Activated T-cell treated with anti-CD3 and anti-CD28 coated beads, Interleukin-2, amount 50 U/mL, for 48 hours (primary cell): ENCODE measurements around the gene GARRE1.
A peak's percentile ranks its signal among the peaks of the same experiment; 100 is the strongest.
"Not testable (repeated sequence)": the region's sequence is repeated elsewhere in the genome, so short reads cannot be mapped to it uniquely, and the experiment has no call there.

ENCODE experiments used
- DNase-seq, 2 experiments: peaks; one replicate each; pipeline ENCODE4 v3.0.0-alpha.2; 2020

The GARRE1 gene

GRCh38 chr19:34259367-34260095 lies 5.2 kb downstream of the GARRE1 start:
- no peak for DNase-seq

DNA sequence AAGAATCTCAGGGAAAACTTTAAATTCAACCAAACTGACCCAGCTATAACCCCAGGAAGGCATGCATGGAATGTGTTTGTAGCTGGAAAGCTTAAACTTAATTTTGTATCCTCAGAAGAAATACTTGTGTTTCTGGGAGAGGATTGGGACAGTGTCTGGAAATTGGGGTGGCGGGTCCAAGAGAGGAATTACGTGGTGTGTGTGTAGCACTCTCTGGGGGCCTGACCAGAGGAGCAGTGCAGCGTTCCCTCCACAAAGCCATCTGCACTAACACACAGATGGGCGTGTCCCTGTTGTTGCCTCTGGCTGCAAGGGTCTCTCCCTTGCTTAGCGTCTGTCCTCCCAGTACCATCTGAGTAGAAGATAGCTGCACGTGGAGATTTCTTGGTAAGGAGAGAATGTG lies 6.4 kb downstream of the GARRE1 start:
- no peak for DNase-seq

GRCh38 chr19:34261334-34262109 lies 7.2 kb downstream of the GARRE1 start:
- DNase-seq = no peak

DNA sequence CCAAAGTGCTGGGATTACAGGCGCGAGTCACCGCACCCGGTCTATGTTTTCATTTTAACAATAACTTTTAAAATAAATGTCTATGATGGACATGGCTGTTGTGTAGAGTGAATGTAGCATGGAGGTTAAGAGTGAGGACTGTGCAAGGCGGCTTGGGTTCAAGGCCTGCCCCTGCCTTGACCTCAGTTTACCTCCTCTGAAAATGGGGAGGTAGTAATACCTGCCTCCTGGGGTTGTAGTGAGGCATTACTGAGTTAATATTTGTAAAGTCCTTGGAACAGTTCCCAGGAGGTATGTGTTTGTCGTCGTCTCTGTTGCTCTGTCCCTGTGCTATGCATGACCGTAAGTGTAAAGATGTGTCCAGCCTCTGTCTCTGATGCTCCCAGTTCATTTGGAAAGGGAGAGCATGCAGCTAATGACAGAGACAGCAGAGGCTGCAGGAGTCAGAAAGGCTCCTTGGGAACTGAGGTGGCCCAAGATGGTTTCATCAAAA lies 9.4 kb downstream of the GARRE1 start:
- no peak for DNase-seq

DNA sequence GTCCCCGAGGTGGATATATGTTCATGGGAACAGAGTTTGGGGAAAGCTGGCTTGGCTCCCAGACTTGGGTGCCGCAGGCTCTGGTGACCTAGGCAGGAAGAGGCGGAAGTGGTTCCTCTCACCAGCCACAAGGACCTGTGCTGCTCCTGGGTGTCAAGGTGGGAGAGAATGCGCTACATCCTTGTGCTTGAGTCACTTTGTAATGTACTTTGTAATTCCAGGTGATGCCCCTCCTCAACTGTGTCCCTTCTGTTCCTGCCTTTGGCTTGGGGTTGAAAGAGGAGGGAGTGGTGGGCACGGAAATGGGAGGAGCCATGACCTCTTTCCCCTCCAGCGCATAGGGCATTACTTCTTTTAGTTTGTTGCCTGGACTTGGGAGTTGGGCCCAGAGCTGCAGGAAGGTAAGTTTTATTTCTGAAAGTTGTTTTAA lies 10.9 kb downstream of the GARRE1 start:
- no peak for DNase-seq

- no peak for DNase-seq
These were observed 14.7 kb downstream of the GARRE1 start for GRCh38 chr19:34269081-34269480.

- no peak for DNase-seq
These were observed 15.1 kb downstream of the GARRE1 start for GRCh38 chr19:34269489-34269888.

DNA sequence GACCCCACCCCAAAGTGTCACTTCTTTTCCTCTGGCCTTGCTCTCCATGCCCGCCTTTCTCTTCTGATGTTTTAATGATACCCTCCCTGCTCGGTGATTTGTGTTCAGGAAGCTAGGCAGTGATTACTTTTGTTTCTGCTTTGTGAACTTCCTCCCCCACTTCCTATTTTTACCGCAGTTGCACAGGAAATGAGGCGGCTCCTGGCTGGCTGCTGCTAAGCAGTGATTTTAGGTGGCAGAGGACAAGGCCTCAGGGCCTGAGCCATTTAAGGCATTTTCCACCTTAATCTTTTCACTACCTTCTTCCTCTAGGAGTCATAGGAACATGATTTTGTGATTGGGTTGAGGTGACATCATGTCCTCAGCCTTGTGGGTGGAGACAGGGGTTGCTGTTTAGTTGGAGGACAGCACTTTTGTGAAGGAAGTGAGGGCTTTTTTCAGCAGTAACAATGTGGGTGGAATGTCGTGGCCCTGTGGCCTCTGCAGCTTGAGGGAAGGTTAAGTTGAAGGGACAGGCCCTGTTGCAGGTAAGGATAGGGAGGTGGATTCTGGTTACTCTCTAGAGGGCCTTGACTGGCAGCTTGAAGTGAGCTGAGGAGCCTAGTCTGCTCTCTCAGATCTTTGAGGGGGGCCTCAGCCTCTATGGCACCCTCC lies 15.7 kb downstream of the GARRE1 start:
- DNase-seq = peak; percentile 60 to 72

- DNase-seq = no peak
These were observed 18.8 kb downstream of the GARRE1 start for GRCh38 chr19:34273121-34273520.

DNA sequence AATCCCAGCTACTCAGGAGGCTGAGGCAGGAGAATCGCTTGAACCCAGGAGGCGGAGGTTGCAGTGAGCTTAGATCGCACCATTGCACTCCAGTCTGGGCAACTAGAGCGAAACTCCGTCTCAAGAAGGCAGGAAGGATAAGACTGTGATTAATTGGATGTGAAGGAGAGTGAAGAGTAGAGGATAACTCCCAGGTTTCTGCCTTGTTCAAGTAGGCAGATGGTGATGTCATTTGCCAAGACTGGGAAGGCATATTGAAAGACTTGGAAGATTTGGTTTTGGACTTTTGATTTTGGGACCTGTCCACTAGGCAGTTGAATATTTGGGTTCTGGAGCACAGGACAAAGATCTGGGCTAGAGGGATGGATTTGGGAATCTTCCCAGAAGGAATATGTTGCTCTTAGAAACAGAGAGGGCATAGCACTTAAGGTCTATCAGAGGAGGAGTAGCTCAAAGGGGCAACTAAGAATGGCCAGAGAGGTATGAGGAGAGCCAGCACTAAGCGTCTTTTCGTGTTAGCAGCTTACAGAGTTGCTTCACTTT lies 20.0 kb downstream of the GARRE1 start:
- DNase-seq = no peak

- no peak for DNase-seq
These were observed 20.7 kb downstream of the GARRE1 start for GRCh38 chr19:34274827-34275625.

- no peak for DNase-seq
These were observed 21.4 kb downstream of the GARRE1 start for GRCh38 chr19:34275705-34276104.

DNA sequence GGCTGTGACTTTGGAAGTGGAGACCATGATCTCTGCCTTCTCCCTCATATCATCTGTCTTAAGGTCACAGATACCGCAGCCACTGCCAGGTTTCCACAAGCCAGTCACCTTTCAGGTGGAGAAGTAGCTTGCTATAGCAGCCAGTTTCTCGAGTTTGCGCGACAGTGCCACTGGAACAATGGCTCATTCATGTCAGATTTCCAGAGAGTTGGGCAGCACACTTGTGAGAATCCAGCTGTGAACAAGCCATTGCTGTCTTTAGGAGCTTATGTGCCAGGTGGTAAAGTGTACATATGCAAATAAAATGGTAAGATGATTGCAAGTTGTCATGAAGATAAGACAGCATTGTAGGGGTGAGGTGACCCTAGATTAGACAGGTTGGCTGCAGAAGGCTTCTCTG lies 22.3 kb downstream of the GARRE1 start:
- no peak for DNase-seq

DNA sequence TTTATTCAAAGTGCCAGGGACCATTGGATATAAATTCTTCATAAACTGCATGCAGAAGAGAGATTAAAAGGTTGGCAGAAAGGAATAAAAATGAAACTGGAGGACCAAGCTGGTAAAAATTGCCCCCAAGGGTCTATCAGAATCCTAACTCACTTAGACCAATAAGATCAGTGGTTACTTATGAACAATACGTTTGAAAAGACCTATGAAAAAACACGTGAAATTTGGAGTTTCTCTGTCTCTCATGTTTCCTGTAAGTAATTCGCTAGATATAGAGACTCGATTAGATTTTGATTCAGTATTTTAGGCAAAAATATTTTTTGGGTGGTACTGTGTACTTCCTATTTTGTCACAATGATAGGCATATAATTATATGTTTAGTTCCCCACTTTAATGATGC lies 22.9 kb downstream of the GARRE1 start:
- DNase-seq = no peak

DNA sequence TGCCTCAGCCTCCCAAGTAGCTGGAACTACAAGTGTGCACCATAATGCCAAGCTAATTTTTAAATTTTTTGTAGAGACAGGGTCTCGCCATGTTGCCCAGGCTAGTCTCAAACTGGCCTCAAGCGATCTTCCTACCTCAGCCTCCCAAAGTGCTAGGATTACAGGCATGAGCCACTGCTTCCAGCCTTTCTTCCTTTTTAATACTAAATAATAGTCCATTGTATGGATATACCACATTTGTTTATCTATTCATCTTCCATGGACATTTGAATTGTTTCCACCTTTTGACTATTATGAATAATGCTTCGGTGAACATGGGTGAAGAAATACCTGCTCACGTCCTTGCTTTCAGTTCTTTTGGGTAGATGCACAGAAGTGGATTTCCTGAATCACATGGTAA lies 24.4 kb downstream of the GARRE1 start:
- no peak for DNase-seq

DNA sequence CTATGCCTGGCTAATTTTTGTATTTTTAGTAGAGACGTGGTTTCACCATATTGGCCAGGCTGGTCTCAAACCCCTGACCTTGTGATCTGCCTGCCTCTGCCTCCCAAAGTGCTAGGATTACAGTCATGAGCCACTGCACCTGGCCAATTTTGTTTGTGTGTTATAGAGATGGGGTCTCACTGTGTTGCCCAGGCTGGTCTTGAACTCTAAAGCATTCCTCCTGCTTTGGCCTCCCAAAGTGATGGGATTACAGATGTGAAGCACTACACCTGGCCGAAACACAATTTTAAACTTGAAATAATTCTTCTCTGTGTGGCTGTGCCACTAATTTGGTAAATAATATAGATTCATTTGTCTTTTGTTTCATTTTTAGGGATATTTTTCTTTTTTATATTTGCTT lies 27.1 kb downstream of the GARRE1 start:
- not testable (repeated sequence) for DNase-seq

GRCh38 chr19:34282611-34283519 lies 28.5 kb downstream of the GARRE1 start:
- DNase-seq = no peak

GRCh38 chr19:34284505-34284904 lies 30.2 kb downstream of the GARRE1 start:
- DNase-seq = no peak

GRCh38 chr19:34287662-34288140 lies 33.3 kb downstream of the GARRE1 start:
- DNase-seq = no peak

- DNase-seq = peak; percentile 37 to 46
These were observed 34.0 kb downstream of the GARRE1 start for GRCh38 chr19:34288381-34288780.

DNA sequence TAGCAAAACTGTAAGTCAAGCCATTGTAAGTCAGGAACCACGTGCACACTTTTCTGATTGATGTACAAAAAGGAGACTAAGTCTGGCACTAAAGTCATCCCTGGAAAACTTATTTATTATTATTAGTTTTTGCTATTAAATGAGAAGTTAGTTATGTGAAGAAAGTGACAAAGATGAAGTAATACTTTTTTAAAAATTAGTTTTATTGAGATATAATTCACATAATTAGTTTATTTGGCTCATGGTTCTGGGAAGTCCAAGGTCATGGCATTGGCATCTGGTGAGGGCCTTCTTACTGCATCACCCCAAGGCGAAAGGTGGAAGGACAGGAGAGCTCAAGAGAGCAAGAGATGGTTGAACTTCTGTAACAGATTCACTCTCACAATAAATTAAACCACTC lies 36.9 kb downstream of the GARRE1 start:
- no peak for DNase-seq
